Activated CD8-positive, alpha-beta memory T cell treated with anti-CD3 and anti-CD28 coated beads, Interleukin-2, amount 50 U/mL, for 24 hours (primary cell): ENCODE data around the gene GRK1.
"Not testable (repeated sequence)": the region's sequence is repeated elsewhere in the genome, so short reads cannot be mapped to it uniquely, and the experiment has no call there.

Source experiments
- DNase-seq: peaks from one replicate; pipeline ENCODE4 v3.0.0-alpha.2; 2020; ENCODE audit errors: extremely low read depth

The GRK1 gene

DNA sequence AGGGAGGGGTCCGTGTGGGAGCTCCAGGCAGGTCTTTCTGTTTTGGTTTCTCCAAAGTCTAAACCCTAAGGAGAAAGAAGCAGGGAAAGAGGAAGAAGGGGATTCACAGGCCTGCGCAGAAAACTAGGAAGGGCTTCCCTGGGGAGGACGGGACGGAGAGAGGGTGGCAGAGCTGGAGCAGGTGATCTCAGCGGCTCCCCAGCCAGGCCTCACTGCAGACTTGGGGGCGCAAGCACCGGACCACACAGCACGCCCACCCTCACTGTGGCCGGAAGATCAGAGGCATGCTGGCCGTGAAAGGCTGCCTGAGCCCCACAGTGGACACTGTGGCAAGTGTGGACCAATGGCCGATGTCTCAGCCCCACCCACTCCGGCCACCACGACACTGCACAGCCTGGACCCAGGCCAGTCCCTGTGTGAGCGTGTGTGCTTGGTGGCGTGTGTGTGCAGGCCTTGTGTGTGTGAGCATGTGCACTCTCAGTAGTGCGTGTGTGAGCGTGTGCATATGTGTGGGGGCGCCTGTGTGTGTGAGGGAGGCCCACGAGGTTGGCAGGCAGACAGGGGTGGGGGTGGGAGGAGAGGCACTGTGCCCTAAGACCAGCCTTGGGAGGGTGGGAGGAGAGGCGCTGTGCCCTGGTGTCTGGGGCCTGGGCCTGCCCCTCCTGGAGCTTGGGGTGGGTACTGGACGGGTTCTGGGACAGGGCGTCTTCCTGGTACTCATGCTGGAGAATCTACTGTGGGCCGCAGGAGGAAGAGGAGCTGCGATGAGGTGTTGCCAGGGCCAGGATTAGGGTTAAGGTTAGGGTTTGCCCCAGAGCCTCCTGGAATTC, 76.6 kb downstream of the GRK1 start:
- no peak for DNase-seq

DNA sequence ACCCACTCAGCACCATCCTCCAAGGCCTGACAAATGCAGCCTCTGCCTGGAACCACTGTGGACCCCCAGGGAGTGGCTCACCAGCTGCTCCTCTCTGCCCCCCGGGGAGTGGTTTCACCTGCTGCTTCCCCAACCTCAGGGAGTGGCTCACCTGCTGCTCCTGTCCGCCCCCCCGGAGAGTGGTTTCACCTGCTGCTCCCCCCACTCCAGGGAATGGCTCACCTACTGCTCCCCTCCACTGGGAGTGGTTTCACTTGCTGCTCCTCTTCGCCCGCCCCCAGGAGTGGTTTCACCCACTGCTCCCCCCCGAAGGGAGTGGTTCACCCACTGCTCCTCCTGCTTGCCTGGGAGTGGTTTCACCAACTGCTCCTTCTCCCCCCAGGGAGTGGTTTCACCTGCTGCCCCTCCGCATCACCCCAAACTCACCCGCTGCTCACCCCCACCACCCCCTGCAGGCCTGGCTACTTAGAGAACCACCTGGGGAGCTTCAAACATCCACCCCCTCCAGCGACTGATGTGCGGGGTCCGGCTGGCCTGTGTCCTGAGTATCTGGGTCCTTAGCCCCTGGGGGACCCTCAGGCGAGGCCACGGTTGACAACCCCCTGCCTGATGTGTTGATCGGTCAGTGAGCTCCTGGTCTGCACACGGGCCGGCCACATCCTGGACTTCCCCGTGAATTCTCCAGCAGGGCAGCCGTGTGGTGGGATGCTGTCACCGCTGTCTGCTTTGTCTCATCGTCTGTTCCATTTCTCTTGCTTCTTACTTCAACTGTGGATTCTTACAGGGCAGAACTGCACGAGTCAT, 77.4 kb downstream of the GRK1 start:
- no peak for DNase-seq

DNA sequence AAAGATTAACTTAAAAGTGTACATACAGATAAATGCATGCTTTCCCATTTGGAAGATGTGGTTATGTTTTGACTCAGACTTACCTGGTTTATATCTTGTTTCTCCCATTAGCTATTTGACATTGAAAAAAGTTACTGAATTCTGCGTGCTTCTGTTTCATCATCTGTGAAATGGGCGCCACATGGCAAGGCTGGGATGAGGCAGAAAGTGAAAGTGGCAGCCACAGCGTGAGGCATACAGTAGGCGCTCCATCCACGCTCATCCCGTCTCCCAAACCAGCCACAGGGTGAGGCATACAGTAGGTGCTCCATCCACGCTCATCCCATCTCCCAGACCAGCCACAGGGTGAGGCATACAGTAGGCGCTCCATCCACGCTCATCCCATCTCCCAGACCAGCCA, 78.0 kb downstream of the GRK1 start:
- DNase-seq, result no peak

DNA sequence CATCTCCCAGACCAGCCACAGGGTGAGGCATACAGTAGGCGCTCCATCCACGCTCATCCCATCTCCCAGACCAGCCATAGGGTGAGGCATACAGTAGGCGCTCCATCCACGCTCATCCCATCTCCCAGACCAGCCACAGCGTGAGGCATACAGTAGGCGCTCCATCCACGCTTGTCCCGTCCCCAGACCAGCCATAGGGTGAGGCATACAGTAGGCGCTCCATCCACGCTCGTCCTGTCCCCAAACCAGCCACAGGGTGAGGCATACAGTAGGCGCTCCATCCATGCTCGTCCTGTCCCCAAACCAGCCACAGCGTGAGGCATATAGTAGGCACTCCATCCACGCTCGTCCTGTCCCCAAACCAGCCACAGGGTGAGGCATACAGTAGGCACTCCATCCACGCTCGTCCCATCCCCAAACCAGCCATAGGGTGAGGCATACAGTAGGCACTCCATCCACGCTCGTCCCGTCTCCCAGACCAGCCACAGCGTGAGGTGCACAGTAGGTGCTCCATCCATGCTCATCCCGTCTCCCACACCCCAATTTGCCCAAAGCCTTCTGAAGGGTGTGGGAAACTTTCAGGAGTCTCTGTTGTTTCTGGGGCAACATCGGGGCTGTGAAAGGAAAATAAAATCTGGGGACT, 78.6 kb downstream of the GRK1 start:
- DNase-seq, result not testable (repeated sequence)

DNA sequence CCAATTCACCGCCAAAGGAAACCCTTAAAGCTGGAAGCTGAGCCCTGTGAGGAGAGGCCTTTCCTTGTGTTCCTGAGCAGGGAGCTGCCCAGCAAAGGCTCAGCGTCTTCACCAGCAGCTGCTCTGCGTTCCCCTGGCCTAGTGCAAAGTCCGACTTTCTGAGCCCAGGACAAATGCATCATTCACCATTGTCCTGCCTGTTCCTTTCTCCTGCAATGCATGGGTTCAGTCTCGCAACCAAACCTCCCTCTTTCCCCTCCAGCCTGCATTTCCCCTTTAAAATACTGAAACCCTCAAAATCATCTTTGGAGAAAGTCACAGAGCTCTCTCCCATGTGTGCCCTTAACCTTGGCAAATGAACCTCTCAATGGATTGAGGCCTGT, 79.1 kb downstream of the GRK1 start:
- DNase-seq, result no peak

DNA sequence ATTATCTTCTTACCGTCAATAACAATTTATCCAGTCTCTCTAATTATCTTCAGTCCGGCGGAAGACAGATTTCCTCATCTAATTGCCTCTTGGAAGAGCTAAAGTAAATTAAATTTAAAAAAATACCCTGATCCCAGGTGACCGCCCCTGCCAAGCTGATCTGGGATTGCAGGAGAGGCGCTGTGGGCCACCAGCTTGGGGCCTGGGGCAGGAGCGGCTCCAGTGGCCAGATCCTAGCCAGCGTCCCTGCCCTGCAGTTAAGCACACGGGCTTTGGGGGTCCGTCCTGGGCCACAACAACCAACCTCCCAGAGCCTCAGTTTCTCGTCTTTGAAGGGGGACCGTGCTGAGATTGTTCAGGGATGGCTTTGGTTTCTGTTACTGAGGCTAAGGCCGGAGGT, 79.7 kb downstream of the GRK1 start:
- no peak for DNase-seq

DNA sequence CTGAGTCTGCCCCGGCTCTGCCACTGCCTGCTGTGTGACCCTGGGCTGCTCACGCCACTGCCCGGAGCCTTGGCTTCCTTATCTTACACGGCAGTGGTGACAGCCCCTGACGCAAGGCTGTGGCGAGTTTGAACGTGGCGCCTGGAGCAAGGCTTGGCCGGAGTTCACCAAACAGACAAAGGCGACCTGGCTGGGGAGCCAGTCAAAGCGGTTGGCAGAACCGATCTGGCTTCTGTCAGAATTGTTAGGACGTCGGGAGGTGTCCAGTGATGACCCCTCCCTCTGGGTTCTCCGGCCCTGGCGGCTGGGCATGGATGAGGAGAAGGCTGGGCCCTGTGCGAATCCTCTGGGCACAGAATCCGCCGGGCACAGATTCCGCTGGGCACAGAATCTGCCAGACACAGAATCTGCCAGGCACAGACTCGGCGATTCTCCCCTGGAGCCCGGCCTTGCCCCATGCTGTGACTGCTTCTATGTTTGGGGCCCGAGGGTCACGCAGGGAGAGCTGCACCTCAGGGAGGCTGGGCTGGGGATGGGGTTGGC, 80.3 kb downstream of the GRK1 start:
- DNase-seq, result no peak

DNA sequence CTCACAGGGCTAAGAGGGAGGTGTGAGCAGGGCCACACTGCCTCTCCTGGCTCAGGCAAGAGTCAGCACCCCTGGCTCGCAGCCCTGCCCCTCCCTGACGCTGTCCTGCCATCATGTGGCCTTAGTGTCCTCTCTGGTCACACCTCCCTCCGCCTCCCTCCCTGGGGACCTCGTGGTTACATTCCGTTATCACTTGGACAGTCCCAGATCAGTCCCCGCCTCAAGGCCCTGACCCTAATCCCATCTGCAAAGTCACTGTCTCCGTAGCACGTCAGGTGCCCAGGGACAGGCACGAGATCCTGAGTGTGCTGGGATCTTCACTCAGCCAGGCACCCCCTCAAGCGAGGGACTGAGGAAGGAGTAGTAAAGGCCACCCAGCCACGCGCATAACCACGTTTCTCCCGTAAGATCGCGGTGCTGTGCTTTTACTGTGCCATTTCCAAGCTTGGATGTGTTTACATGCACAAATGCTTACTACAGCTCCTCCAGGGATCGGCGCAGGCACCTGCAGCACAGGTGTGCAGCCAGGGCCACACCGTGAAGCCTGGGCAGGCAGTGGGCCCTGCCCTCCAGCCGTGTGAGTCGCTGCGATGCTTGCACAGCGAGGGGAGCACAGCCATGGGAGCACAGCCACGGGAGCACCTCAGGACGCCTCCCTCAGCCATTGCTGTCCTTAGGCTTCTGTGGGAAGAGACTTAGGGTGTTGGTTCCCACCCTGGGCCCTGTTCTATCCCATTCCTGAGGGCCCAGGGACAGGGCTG, 81.3 kb downstream of the GRK1 start:
- DNase-seq, result no peak

DNA sequence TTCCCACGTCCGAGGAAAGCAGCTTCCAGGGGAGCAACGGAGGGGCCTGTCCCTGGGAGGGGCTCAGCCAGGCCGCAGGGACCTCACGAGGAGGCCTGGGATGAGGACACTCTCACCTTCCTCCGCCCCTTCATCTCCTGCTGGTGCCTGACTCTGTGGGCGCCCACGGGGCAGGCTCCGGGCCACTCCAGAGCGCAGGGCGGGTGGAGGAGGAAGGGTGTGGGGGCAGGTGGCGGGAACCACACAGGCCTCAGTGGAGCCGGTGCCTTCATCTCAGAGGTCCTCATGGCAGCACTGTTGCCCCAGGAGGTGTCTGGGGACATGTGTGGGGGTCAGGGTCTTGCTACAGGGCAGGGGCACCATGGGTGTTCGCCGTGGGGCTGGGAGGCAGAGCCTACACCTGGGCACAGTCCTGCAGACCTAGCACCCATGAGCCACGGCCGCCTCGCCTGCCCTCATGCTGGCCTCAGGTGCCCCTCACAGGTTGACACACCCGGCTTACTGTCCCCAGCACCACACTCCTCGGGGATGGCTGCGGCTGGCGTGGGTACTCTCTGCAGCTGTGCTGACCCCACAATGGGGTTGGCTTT, 81.9 kb downstream of the GRK1 start:
- no peak for DNase-seq

DNA sequence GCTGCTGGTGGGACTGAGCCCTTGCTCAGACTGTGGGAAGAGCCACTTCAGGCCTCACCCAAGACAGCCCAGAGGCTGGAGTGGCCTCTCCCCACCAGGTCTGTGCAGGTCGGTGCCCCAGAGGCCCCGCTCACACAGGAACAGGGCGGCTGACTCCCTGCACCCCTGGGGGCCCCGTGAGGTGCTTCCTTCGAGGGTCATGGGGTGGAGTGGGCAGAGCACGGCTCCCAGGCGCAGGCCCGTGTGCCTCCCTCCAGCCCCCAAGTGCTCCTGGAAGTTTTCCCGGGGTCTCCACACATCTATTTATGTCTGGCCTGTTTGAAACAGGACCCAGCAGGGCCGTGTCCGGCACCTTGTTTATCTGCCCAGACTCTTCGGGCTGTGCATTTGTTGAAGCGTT, 82.5 kb downstream of the GRK1 start:
- no peak for DNase-seq

DNA sequence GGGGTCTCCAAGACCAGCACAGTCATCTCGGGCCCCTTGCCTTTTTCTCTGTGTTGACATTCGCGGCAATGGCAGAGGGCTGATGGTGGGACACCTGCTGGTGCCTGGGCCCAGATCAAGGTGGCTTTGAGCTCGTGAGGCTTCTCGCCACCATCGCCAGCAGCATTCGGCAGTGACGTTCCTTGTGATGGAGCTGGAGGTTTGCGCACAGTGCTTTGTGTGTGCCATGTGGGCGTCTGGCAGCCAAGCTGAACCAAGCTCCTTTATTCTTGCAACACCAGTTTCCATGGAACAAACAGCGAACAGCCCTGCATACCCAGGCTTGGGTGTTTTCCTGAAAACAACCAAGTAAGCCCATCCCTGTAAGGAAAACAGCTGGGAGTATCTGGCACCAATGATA, 82.9 kb downstream of the GRK1 start:
- no peak for DNase-seq

DNA sequence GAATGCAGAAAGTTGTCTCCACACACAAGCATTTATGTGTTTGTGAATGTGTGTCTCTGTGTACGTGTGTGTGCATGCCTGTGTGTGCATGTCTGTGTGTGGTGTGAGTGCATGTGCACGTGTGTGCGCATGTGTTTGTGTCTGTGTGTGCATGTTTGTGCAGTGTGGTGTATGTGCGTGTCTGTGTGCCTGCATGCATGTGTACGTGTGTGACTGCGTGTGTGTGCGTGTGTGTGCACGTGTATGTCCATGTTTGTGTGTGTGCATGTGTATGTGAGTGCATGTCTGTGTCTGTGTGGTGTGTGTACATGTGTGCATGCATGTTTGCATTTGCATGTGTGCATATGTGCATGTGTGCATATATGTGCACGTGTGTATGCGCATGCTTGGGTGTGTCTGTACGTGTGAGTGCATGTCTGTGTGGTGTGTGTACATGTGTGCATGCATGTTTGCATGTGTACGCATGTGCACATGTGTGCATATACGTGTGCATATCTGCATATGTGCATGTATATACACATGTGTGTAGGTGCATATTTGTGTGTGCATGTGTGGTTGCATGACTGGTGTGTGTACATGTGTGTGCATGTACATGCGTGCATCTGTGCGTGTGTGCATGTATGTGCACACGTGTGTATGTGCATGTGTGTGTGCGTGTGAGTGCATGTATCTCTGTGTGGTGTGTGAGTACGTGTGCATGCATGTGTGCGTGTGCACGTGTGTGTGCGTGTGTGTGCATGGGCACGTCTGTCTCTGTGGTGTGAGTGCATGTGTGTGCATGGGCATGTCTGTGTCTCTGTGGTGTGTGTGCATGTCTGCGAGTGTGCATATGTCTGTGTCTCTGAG, 83.8 kb downstream of the GRK1 start:
- no peak for DNase-seq

DNA sequence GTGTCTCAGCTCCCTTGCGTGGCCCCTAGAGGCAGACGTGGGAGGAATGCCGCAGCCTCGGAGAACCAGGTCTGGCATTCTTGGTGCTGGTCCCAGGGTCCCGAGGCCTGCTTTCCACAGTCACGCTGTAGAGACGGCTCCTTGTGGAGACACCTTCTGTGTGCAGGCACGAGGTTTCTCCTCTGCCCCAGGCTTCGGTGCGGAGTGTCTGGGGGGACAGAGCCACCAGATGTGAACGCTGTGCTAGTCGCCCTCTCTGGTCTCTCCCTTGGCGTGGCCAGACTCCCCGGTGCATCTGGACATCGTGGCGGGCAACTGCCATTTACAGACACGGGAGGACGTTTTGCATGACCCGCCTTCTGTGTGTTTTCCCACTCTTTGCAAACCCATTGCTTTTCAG, 84.5 kb downstream of the GRK1 start:
- no peak for DNase-seq

DNA sequence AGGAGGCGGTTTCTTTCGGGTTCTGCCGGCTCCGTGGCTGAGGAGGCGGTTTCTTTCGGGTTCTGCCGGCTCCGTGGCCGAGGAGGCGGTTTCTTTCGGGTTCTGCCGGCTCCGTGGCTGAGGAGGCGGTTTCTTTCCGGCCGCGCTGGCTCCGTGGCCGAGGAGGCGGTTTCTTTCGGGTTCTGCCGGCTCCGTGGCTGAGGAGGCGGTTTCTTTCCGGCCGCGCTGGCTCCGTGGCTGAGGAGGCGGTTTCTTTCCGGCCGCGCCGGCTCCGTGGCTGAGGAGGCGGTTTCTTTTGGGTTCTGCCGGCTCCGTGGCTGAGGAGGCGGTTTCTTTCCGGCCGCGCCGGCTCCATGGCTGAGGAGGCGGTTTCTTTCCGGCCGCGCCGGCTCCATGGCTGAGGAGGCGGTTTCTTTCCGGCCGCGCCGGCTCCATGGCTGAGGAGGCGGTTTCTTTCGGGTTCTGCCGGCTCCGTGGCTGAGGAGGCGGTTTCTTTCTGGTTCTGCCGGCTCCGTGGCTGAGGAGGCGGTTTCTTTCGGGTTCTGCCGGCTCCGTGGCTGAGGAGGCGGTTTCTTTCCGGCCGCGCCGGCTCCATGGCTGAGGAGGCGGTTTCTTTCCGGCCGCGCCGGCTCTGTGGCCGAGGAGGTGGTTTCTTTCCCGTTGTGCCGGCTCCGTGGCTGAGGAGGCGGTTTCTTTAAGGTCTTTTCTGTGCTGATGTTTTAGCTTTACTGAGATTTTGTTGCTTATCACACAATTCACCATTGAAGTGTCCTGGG, 85.4 kb downstream of the GRK1 start:
- DNase-seq, result not testable (repeated sequence)

DNA sequence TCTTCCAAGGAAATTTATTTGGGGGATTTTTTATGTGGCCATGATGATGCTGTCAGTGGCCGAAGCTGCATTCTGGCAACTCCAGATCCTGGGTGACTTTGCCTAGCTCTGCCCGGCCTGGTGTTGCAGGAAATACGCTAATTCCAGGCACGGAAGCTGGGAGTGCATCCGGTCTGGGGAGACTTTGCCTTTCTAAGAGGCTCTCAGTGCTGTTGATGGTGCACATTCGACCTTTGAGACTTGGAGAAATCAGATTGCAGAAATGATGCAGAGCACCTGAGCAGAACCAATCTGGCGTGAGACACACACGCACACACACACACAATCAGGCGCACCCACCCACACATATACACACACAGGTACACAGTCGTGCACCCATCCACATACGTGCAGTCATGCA, 86.2 kb downstream of the GRK1 start:
- DNase-seq, result no peak

DNA sequence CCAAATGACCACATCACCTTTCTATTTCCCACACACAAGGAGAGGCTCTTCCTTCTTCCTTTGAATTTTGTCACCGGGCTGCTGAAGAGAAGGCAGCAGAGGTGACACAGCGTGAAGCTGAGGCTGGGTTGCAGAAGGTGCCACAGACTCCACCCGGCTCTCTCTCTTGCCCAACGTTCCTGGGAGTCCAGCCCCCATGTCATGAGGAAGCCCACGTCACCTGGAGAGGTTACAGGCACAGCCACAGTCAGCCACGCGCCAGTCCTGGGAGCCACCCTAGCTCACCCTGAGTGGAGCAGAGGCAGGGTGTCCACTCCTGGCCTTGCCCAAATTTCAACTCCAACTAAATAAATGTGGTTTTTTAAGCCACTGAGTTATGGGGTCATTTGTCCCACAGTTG, 87.2 kb downstream of the GRK1 start:
- no peak for DNase-seq

DNA sequence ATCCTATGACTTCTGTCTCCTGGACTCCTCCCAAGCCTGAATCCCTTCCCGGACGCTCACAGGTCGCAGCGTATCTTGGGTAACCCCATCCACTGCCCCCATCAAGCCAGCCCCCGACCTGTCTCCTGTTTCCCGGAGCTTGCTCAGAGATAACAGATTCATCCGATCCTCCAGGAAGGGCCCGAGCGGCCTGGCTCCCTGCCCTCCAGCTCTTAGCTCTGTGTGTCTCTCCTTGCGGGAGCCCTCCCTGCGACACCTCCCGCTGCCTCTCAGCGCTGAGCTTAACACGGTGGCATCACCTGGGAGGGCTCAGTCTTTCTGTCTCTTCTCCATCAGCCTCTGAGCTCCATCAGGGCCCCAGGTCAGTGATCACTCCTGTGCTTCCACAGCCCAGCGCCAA, 87.7 kb downstream of the GRK1 start:
- no peak for DNase-seq

DNA sequence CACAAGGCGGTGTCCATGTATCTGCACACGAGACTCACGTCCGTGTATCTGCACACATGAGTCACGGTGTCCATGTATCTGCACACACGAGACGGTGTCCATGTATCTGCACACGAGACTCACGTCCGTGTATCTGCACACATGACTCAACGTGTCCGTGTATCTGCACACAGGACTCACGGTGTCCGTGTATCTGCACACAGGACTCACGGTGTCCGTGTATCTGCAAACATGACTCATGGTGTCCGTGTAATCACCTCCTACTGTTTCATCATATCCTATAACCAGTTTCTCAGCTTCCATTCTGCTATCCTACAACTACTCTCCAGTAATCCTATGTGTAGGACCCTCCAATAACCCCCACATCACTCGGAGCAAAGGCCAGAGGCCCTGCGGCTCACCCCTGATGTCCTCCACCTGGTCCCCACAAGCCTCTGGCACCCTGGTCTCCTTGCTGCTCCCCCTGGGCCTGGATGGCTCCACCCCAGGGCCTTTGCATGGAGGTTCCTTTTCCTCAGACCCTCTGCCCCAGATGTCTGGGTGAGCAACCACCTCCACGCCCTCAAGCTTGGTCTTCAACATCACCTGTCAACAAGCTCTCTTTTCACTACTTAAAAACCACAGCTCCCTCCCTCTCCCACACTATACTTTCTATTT, 89.5 kb downstream of the GRK1 start:
- no peak for DNase-seq
